T-helper 1 cell (primary cell): ENCODE data around the gene SFI1.

Experiments used
- DNase-seq, 5 donors: peaks; one replicate each; pipeline ENCODE4 v3.0.0-alpha.2; 2012 to 2020

The SFI1 gene

GRCh38 chr22:31602259-31602952 is 106.1 kb downstream of the SFI1 start:
- DNase-seq = no peak

GRCh38 chr22:31603081-31603525 is 106.8 kb downstream of the SFI1 start:
- no peak for DNase-seq

GRCh38 chr22:31603574-31603973 is 107.2 kb downstream of the SFI1 start:
- DNase-seq = no peak

GRCh38 chr22:31604137-31604705 is 107.9 kb downstream of the SFI1 start:
- DNase-seq = no peak

- DNase-seq = no peak
Measured at GRCh38 chr22:31604746-31605705, 108.7 kb downstream of the SFI1 start.

GRCh38 chr22:31605851-31606585 is 109.7 kb downstream of the SFI1 start:
- no peak for DNase-seq

- no peak for DNase-seq
Measured at GRCh38 chr22:31607696-31608095, 111.4 kb downstream of the SFI1 start.

- no peak for DNase-seq
Measured at GRCh38 chr22:31609716-31610115, 113.4 kb downstream of the SFI1 start.

- no peak for DNase-seq
Measured at GRCh38 chr22:31610611-31611010, 114.3 kb downstream of the SFI1 start.

GRCh38 chr22:31611061-31611760 is 114.9 kb downstream of the SFI1 start:
- DNase-seq = peak in 1 of 5 donors; percentile 6

- no peak for DNase-seq
Measured at GRCh38 chr22:31612891-31613285, 116.6 kb downstream of the SFI1 start.

- no peak for DNase-seq
Measured at GRCh38 chr22:31613286-31613903, 117.1 kb downstream of the SFI1 start.

GRCh38 chr22:31613904-31614296 is 117.6 kb downstream of the SFI1 start:
- DNase-seq = no peak

GRCh38 chr22:31614781-31615490 is 118.6 kb downstream of the SFI1 start:
- DNase-seq = no peak

- DNase-seq = no peak
Measured at GRCh38 chr22:31615491-31615860, 119.1 kb downstream of the SFI1 start.

- no peak for DNase-seq
Measured at GRCh38 chr22:31615940-31616314, 119.6 kb downstream of the SFI1 start.

GRCh38 chr22:31616315-31616980 is 120.1 kb downstream of the SFI1 start:
- no peak for DNase-seq

- DNase-seq = no peak
Measured at GRCh38 chr22:31618057-31618456, 121.7 kb downstream of the SFI1 start.

GRCh38 chr22:31618471-31619176 is 122.3 kb downstream of the SFI1 start:
- no peak for DNase-seq
